ENCODE results near the gene KRT82.

The KRT82 gene

DNA sequence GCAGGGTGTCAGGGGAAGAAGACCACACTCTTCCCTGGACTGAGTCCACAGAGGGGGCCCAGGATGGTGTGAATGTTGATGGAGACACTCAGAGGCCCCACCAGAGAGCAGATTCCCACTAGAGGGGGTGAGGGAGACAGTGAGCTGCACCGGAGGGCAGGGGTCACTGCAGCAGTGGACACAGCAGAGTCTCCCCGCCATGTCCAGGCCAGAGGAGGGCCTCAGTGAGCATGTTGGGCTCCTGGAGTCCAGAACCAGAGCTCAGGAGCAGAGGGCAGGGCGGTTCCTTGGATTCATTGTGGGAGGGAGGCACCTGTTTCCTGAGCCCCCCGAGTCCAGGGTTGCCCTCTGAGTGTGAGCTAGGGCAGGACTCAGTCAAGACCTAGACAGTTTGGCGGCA, 1.8 kb upstream of the KRT82 start:
- H3K4me1 ChIP-seq (ENCODE audit: control insufficient read depth in 1 of 2, insufficient read depth in 2 of 2, low read length in 2 of 2), result no peaks in the 10 kb centered on the region
- no peak overlapping the region for H3K9ac ChIP-seq (ENCODE audit: low read length)
- no peak overlapping the region for H3K14ac ChIP-seq (ENCODE audit: low read length)
- H3K23ac ChIP-seq (ENCODE audit: low read length), result no peak overlapping the region
- H3K79me2 ChIP-seq (ENCODE audit: control insufficient read depth, insufficient read depth, low read length, poor library complexity), result no peaks in the 10 kb centered on the region
- no peak for DNase-seq
- H2BK120ac ChIP-seq (ENCODE audit: insufficient read depth, low read length, poor library complexity), result no peak overlapping the region
- H3K18ac ChIP-seq (ENCODE audit: low read length), result no peak overlapping the region
- H2BK12ac ChIP-seq (ENCODE audit: low read length), result no peak overlapping the region
- H4K91ac ChIP-seq (ENCODE audit: low read depth, low read length), result no peak overlapping the region
- no peak overlapping the region for H2AK5ac ChIP-seq (ENCODE audit: low read length)
- no peak overlapping the region for H3K4me2 ChIP-seq (ENCODE audit: low read length)
- H3K36me3 ChIP-seq (ENCODE audit: control insufficient read depth in 1 of 2, insufficient read depth in 2 of 2, low read length in 2 of 2), result no peaks in the 10 kb centered on the region
- H3K4ac ChIP-seq (ENCODE audit: low read depth, low read length), result no peak overlapping the region
- H2AFZ ChIP-seq (ENCODE audit: insufficient read depth, low read length, poor library complexity), result no peak overlapping the region
- no peak overlapping the region for H3K27ac ChIP-seq (ENCODE audit: low read depth, low read length)
- H3K27me3 ChIP-seq (ENCODE audit: insufficient read depth, low read length), result no peaks in the 10 kb centered on the region
- no CpG with 5 or more reads among the region's 5 CpGs for WGBS (ENCODE audit: extremely low coverage, insufficient coverage, insufficient read length)
- H4K12ac ChIP-seq (ENCODE audit: low read depth, low read length), result no peak overlapping the region
- peaks cover 8% of the 10 kb centered on the region for H3K9me3 ChIP-seq (ENCODE audit: insufficient read depth, low read depth, low read length)
- no peak overlapping the region for H4K8ac ChIP-seq (ENCODE audit: low read depth, low read length)
- no peak overlapping the region for H3K4me3 ChIP-seq (ENCODE audit: low read depth, low read length)
- no peaks in the 10 kb centered on the region for H3K79me1 ChIP-seq (ENCODE audit: low read length)
- H2BK5ac ChIP-seq (ENCODE audit: low read depth, low read length, poor library complexity), result no peak overlapping the region

DNA sequence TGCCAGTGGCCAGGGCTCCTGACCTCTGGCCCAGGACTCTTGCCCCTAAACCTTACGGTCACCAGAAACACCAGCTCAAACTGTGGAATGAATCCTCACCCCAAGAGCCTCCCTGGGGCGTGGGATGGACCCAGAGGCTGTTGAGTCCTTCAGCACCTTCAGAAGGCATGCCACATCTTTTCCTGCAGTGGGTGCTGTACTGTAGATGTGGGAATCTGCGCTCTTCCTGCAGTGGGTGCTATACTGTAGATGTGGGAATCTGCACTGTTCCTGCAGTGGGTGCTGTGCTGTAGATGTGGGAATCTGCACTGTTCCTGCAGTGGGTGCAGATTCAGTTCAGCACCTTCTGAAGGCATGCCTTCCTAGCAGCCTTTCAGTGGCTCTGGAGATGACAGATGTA, 1.2 kb downstream of the KRT82 start:
- H3K4ac ChIP-seq (ENCODE audit: low read depth, low read length), result no peak overlapping the region
- no peak overlapping the region for H2BK120ac ChIP-seq (ENCODE audit: insufficient read depth, low read length, poor library complexity)
- H3K36me3 ChIP-seq (ENCODE audit: control insufficient read depth in 1 of 2, insufficient read depth in 2 of 2, low read length in 2 of 2), result no peaks in the 10 kb centered on the region
- no peak overlapping the region for H4K8ac ChIP-seq (ENCODE audit: low read depth, low read length)
- H3K4me3 ChIP-seq (ENCODE audit: low read depth, low read length), result no peak overlapping the region
- H3K27me3 ChIP-seq (ENCODE audit: insufficient read depth, low read length), result no peaks in the 10 kb centered on the region
- no peak overlapping the region for H2AK5ac ChIP-seq (ENCODE audit: low read length)
- no peak overlapping the region for H3K27ac ChIP-seq (ENCODE audit: low read depth, low read length)
- H3K23ac ChIP-seq (ENCODE audit: low read length), result no peak overlapping the region
- no peak overlapping the region for H2AFZ ChIP-seq (ENCODE audit: insufficient read depth, low read length, poor library complexity)
- H3K79me1 ChIP-seq (ENCODE audit: low read length), result no peaks in the 10 kb centered on the region
- no peak overlapping the region for H3K4me2 ChIP-seq (ENCODE audit: low read length)
- H2BK5ac ChIP-seq (ENCODE audit: low read depth, low read length, poor library complexity), result no peak overlapping the region
- no peaks in the 10 kb centered on the region for H3K4me1 ChIP-seq (ENCODE audit: control insufficient read depth in 1 of 2, insufficient read depth in 2 of 2, low read length in 2 of 2)
- no peak for DNase-seq
- WGBS (ENCODE audit: extremely low coverage, insufficient coverage, insufficient read length), result no CpG with 5 or more reads among the region's 3 CpGs
- no peaks in the 10 kb centered on the region for H3K9me3 ChIP-seq (ENCODE audit: insufficient read depth, low read depth, low read length)
- no peak overlapping the region for H3K18ac ChIP-seq (ENCODE audit: low read length)
- no peak overlapping the region for H3K9ac ChIP-seq (ENCODE audit: low read length)
- H3K14ac ChIP-seq (ENCODE audit: low read length), result no peak overlapping the region
- no peak overlapping the region for H4K12ac ChIP-seq (ENCODE audit: low read depth, low read length)
- H3K79me2 ChIP-seq (ENCODE audit: control insufficient read depth, insufficient read depth, low read length, poor library complexity), result no peaks in the 10 kb centered on the region
- H2BK12ac ChIP-seq (ENCODE audit: low read length), result no peak overlapping the region
- no peak overlapping the region for H4K91ac ChIP-seq (ENCODE audit: low read depth, low read length)

DNA sequence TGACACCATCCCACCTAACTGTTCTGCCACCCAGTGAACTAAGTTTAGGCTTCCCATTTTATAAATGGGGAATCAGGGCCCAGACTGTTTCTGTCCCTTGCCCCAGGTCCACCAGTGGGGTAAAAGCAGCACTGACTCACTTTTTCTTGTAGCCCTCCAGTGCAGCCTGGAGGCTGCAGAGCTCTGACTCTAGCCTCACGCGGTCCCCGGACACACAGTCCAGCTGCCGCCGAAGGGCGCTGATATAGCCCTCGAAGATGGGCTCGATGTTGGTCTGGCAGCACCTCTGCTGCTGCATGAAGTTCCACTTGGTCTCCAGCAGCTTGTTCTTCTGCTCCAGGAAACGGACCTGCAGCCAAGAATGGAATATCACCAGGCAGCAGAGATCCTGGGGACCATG, 2.6 kb downstream of the KRT82 start:
- no peak for DNase-seq
- WGBS (ENCODE audit: extremely low coverage, insufficient coverage, insufficient read length), result no CpG with 5 or more reads among the region's 9 CpGs
- no peak overlapping the region for H2BK120ac ChIP-seq (ENCODE audit: insufficient read depth, low read length, poor library complexity)
- no peak overlapping the region for H3K9ac ChIP-seq (ENCODE audit: low read length)
- H3K4ac ChIP-seq (ENCODE audit: low read depth, low read length), result no peak overlapping the region
- no peak overlapping the region for H3K18ac ChIP-seq (ENCODE audit: low read length)
- H3K36me3 ChIP-seq (ENCODE audit: control insufficient read depth in 1 of 2, insufficient read depth in 2 of 2, low read length in 2 of 2), result no peaks in the 10 kb centered on the region
- H4K91ac ChIP-seq (ENCODE audit: low read depth, low read length), result no peak overlapping the region
- no peak overlapping the region for H2BK5ac ChIP-seq (ENCODE audit: low read depth, low read length, poor library complexity)
- no peak overlapping the region for H3K23ac ChIP-seq (ENCODE audit: low read length)
- H3K9me3 ChIP-seq (ENCODE audit: insufficient read depth, low read depth, low read length), result no peaks in the 10 kb centered on the region
- no peak overlapping the region for H4K8ac ChIP-seq (ENCODE audit: low read depth, low read length)
- H2BK12ac ChIP-seq (ENCODE audit: low read length), result no peak overlapping the region
- H3K4me2 ChIP-seq (ENCODE audit: low read length), result no peak overlapping the region
- H3K14ac ChIP-seq (ENCODE audit: low read length), result no peak overlapping the region
- no peaks in the 10 kb centered on the region for H3K4me1 ChIP-seq (ENCODE audit: control insufficient read depth in 1 of 2, insufficient read depth in 2 of 2, low read length in 2 of 2)
- H3K79me2 ChIP-seq (ENCODE audit: control insufficient read depth, insufficient read depth, low read length, poor library complexity), result no peaks in the 10 kb centered on the region
- H3K27ac ChIP-seq (ENCODE audit: low read depth, low read length), result no peak overlapping the region
- no peaks in the 10 kb centered on the region for H3K27me3 ChIP-seq (ENCODE audit: insufficient read depth, low read length)
- H2AK5ac ChIP-seq (ENCODE audit: low read length), result no peak overlapping the region
- H4K12ac ChIP-seq (ENCODE audit: low read depth, low read length), result no peak overlapping the region
- no peak overlapping the region for H2AFZ ChIP-seq (ENCODE audit: insufficient read depth, low read length, poor library complexity)
- no peaks in the 10 kb centered on the region for H3K79me1 ChIP-seq (ENCODE audit: low read length)
- no peak overlapping the region for H3K4me3 ChIP-seq (ENCODE audit: low read depth, low read length)

DNA sequence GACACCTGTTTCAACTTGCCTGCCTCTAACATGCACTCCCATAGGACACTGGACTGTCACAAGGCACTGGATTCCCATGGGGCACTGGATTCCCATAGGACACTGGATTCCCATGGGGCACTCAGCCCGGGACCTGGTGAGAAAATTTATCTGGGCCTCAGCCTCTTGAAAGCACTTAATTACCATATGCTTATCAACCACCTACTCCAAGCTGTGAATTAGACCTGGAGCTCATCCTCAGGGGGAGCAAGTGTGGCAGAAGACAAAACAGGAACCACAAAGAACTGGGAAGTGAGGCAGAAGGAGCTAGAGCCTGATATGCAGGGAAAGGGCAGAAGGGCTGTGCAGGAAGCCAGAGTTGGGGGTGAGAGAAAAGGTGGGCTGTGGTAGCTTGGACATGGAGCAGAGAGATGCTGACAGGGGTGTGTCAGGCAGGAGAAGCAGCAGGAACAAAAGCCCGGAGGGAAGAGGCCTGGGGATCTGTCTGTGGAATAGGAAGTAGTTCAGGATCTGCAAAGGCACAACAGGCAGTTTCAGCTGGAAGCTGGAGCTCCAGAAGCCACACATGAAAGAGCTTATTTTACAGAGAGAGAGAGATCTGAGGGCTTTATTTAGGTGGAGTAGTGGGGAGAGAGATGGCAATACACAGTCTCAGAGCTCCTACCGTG, 3.1 kb downstream of the KRT82 start:
- Histone ChIP-seq H2BK120ac (ENCODE audit: insufficient read depth, low read length, poor library complexity) (no peak overlapping the region), H3K4me1 (ENCODE audit: control insufficient read depth in 1 of 2, insufficient read depth in 2 of 2, low read length in 2 of 2) (no peaks in the 10 kb centered on the region), H3K14ac (ENCODE audit: low read length) (no peak overlapping the region), H3K4me3 (ENCODE audit: low read depth, low read length) (no peak overlapping the region), H3K79me2 (ENCODE audit: control insufficient read depth, insufficient read depth, low read length, poor library complexity) (no peaks in the 10 kb centered on the region), H4K91ac (ENCODE audit: low read depth, low read length) (no peak overlapping the region), H3K4ac (ENCODE audit: low read depth, low read length) (no peak overlapping the region), H2BK12ac (ENCODE audit: low read length) (no peak overlapping the region), H3K18ac (ENCODE audit: low read length) (no peak overlapping the region), H3K4me2 (ENCODE audit: low read length) (no peak overlapping the region), H2AK5ac (ENCODE audit: low read length) (no peak overlapping the region), H2AFZ (ENCODE audit: insufficient read depth, low read length, poor library complexity) (no peak overlapping the region), H3K27me3 (ENCODE audit: insufficient read depth, low read length) (no peaks in the 10 kb centered on the region), H4K8ac (ENCODE audit: low read depth, low read length) (no peak overlapping the region), H3K23ac (ENCODE audit: low read length) (no peak overlapping the region), H3K79me1 (ENCODE audit: low read length) (no peaks in the 10 kb centered on the region), H3K9me3 (ENCODE audit: insufficient read depth, low read depth, low read length) (no peaks in the 10 kb centered on the region), H4K12ac (ENCODE audit: low read depth, low read length) (no peak overlapping the region), H3K27ac (ENCODE audit: low read depth, low read length) (no peak overlapping the region), H2BK5ac (ENCODE audit: low read depth, low read length, poor library complexity) (no peak overlapping the region), H3K9ac (ENCODE audit: low read length) (no peak overlapping the region), H3K36me3 (ENCODE audit: control insufficient read depth in 1 of 2, insufficient read depth in 2 of 2, low read length in 2 of 2) (no peaks in the 10 kb centered on the region)
- DNase-seq, result no peak
- WGBS (ENCODE audit: extremely low coverage, insufficient coverage, insufficient read length), result no CpG with 5 or more reads among the region's 3 CpGs

All from trophoblast cell (in vitro differentiated cells and primary cell).